HG03575 (cell line): Measurements from ENCODE around the gene CUEDC2.

Source experiments
- ATAC-seq: cut with Tn5 transposase; IDR thresholded peaks from one replicate; pipeline ENCODE4 v1.9.1; 2021; ENCODE audit not compliant: unreplicated experiment, insufficient number of reproducible peaks, low FRiP score; ENCODE audit errors: extremely low read depth

Gene CUEDC2

DNA sequence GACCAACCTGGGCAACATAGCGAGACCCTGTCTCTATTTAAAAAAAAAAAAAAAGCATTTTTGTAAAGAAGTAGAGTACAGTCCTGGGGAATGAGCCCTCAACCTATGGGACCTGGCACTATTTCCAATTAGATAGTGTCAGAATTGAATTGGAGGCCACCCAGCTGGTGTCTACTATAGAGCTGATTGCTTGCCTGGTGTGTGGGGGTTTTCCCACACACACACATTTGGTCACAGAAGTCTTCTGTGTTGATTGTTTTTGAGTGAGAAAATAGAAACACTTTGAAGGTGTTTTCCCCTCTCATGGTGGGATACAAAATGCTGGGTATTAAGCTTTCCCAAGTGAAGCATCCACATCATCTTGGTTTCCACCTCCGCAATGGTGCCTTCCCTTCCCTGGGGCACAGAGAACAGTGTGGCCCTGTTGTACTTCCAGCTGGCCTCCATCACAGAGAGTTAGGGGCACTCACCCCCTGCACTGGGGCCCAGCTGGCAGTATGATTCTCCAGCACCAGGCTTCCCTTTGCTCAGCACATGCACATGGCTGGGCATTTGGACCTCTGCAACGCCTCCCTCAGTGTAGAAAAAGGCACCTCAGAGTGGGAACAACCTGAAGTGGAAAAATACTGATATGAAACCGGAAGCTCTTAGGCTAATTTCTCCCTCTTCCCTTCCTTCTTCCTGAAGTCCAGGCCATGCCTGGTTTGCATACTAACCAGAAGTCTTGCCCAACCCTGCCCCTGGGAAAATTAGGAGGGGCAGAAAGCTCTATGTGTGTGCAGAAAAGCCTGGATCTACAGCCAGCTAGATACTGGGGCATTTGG is 47.6 kb downstream of the CUEDC2 start:
- no peak for ATAC-seq

DNA sequence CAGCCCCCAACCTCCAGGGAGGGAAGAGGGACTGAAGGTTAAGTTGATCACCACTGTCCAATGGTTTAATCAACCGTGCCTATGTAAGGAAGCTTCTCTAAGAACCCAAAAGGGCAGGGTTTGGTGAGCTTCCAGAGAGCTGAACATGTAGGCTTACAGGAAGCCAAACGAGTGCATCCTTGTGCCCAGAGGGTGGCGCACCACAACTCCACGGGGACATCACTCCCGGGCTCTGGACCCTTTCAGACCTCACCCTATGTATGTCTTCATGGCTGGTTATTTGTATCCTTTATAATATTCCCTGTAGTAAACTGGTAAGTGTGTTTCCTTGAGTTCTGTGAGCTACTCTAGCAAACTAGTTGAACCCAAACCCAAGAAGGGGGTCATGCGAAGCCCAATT is 48.3 kb downstream of the CUEDC2 start:
- no peak for ATAC-seq

DNA sequence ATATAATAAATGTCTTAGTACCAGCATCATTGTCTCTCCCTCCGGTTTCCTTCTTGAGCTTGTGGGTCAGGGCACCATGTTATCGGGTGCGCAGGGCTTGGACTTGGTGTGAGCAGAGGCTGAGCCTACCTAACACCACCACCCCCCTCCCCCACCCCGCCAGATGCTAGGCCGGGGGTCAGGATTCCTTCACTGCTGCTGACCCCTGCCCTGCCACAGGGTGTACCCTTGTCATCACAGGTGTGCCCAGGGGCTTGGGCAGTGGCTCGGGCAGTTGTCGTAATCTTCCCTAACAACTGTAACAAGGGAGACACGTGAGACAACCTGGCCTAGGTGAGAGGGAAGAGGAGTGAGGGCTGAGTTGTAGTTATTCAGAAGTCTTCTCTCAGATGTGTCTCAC is 49.5 kb downstream of the CUEDC2 start:
- ATAC-seq: no peak

DNA sequence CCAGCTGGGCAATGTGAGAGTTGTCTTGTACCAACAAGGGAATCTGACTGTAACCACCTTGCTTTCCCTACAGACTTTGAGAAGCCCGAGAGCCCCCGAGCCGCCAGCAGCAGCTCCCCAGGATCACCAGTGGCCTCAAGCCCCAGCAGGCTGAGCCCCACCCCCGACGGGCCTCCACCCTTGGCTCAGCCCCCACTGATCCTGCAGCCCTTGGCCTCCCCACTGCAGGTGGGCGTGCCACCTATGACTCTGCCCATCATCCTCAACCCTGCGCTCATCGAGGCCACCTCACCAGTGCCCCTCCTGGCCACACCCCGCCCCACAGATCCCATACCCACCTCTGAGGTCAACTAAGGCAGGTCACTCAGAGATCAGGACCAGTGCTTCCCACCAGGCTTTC is 50.4 kb downstream of the CUEDC2 start:
- no peak for ATAC-seq

GRCh38 chr10:102379383-102379782 is 53.0 kb downstream of the CUEDC2 start:
- no peak for ATAC-seq

DNA sequence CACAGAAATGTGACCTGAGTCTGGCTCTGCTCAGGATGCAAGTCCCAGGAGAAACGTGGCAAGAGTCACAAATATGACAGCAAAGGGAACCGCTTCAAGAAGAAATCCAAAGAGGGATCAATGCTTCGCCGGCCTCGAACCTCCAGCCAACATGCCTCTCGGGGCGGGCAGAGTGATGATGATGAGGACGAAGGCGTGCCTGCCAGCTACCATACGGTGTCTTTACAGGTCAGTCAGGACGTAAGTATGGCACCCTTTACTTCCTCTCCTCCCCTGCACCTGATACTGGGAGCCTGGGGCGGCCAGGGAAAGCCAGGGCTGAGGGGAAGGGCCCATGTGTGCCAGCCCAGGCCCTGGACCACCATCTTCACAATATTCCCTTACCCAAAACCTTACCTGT is 55.5 kb downstream of the CUEDC2 start:
- no peak for ATAC-seq

DNA sequence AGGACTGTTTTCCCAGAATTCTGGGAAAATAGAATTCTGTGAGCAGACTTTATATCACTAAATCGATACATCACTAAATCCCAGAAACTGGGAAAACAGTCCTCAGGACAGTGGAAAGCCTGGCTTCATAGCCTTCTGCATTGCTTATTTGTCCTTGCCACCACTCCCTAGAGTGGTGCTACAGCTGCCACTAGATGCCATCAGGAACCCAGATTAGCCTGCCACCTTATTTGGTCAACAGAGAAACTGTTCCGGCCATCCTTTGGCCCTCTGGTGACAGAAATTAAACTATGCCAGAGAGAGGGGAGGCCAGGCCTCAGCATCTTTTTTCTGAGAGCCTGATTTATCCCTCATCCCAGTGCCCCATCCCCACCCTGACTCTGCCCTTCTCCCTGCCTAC is 56.5 kb downstream of the CUEDC2 start:
- no peak for ATAC-seq

DNA sequence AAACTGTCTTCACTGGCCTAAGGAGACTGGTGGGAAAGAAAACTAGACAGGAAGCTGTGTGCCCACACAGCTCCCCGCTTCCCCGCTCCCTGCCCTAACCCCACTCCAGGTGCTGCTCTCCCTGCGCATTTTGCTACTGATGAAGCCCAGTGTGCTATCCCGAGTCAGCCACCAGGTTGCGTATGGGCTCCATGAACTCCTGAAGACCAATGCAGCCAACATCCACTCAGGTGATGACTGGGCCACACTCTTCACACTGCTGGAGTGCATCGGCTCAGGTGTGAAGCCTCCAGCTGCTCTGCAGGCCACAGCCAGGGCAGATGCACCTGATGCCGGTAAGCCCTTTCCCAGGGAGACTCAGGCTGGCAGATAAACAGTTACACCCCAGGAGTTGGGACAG is 57.1 kb downstream of the CUEDC2 start:
- ATAC-seq: no peak
